GM12878 (cell line): Measurements from ENCODE around the gene PHRF1. TPM values are rescaled to one million over a fixed set of nuclear protein-coding genes. Genes with fewer than 3 reads are reported as not detected.

Experiments used
- ATF7 ChIP-seq: fragments of 450-650 bp; IDR thresholded peaks from 2 replicates; pipeline ENCODE4 v1.6.1; 2016; ENCODE audit warnings: low read depth, mild to moderate bottlenecking
- BACH1 ChIP-seq: fragments of 450-650 bp; IDR thresholded peaks from 2 replicates; pipeline ENCODE4 v1.6.1; 2017; ENCODE audit warnings: mild to moderate bottlenecking, borderline replicate concordance
- CBFB ChIP-seq: IDR thresholded peaks from 2 replicates; pipeline ENCODE4 v1.6.1; 2016; ENCODE audit warnings: antibody characterized with exemption, low read depth
- CBX5 ChIP-seq: sonication (generic); IDR thresholded peaks from 2 replicates; pipeline ENCODE4 v1.6.1; 2016; ENCODE audit warnings: low read depth, moderate library complexity, mild to moderate bottlenecking, inconsistent platforms
- CHD4 ChIP-seq: fragments of 200-600 bp; sonication (generic); IDR thresholded peaks from 2 replicates; pipeline ENCODE4 v1.6.1; 2016; ENCODE audit warnings: mild to moderate bottlenecking
- EED ChIP-seq: sonication (generic); IDR thresholded peaks from 2 replicates; pipeline ENCODE4 v1.6.1; 2016; ENCODE audit warnings: antibody characterized with exemption, low read depth
- EZH2 ChIP-seq: IDR thresholded peaks from 2 replicates; pipeline ENCODE4 v1.6.1; 2012; ENCODE audit warnings: low read depth, mild to moderate bottlenecking, control low read depth, inconsistent platforms, low read length, borderline replicate concordance; ENCODE audit not compliant: control insufficient read depth
- FOS ChIP-seq: IDR thresholded peaks from 3 replicates; pipeline ENCODE4 v1.6.1; 2011; ENCODE audit warnings: borderline replicate concordance; ENCODE audit not compliant: insufficient read length; ENCODE audit errors: extremely low read depth
- FOXK2 ChIP-seq: fragments of 450-650 bp; IDR thresholded peaks from 2 replicates; pipeline ENCODE4 v1.6.1; 2017; ENCODE audit warnings: mild to moderate bottlenecking, moderate library complexity
- HDAC6 ChIP-seq: fragments of 200-600 bp; sonication (generic); IDR thresholded peaks from one replicate; pipeline ENCODE4 v1.8.0; 2017; ENCODE audit warnings: antibody characterized with exemption; ENCODE audit not compliant: unreplicated experiment
- JUND ChIP-seq: IDR thresholded peaks from 2 replicates; pipeline ENCODE4 v1.6.1; 2012; ENCODE audit warnings: low read depth, mild to moderate bottlenecking, low read length, improper control_type of control experiment, moderate library complexity
- MLLT1 ChIP-seq: fragments of 450-650 bp; IDR thresholded peaks from 2 replicates; pipeline ENCODE4 v1.6.1; 2016; ENCODE audit warnings: mild to moderate bottlenecking
- MTA2 ChIP-seq: fragments of 450-650 bp; IDR thresholded peaks from 2 replicates; pipeline ENCODE4 v1.6.1; 2016; ENCODE audit warnings: low read depth, mild to moderate bottlenecking, moderate library complexity
- NRF1 ChIP-seq: conservative IDR thresholded peaks from 2 replicates; pipeline ENCODE4 v1.6.1; 2011; ENCODE audit warnings: mild to moderate bottlenecking, low read depth, low read length, improper control_type of control experiment
- PKNOX1 ChIP-seq: fragments of 450-650 bp; IDR thresholded peaks from 2 replicates; pipeline ENCODE4 v1.6.1; 2016; ENCODE audit warnings: mild to moderate bottlenecking
- POLR2A ChIP-seq: IDR thresholded peaks from 2 replicates; pipeline ENCODE4 v1.6.1; 2011; ENCODE audit warnings: low read depth, mild to moderate bottlenecking, low read length
- RCOR1 ChIP-seq: conservative IDR thresholded peaks from 2 replicates; pipeline ENCODE4 v1.6.1; 2012; ENCODE audit warnings: low read depth, low read length, improper control_type of control experiment
- REST ChIP-seq: IDR thresholded peaks from 2 replicates; pipeline ENCODE4 v1.6.1; 2012; ENCODE audit warnings: mild to moderate bottlenecking, low read depth, low read length
- SIX5 ChIP-seq: IDR thresholded peaks from 2 replicates; pipeline ENCODE4 v1.6.1; 2011; ENCODE audit warnings: mild to moderate bottlenecking, low read depth, low read length, moderate library complexity; ENCODE audit not compliant: severe bottlenecking
- SMARCA5 ChIP-seq: fragments of 450-650 bp; IDR thresholded peaks from 2 replicates; pipeline ENCODE4 v1.6.1; 2017; ENCODE audit warnings: mild to moderate bottlenecking
- WRNIP1 ChIP-seq: IDR thresholded peaks from 2 replicates; pipeline ENCODE4 v1.6.1; 2011; ENCODE audit warnings: low read depth, low read length, improper control_type of control experiment, borderline replicate concordance
- polyA plus RNA-seq, 11 experiments: library from polyadenylated mRNA; depleted of rRNA in 4 of 11; unstranded in 6 of 11; stranded (reverse) in 5 of 11; fragments of >200 nt; fragmentation: Nextera tagmentation in 4 of 11; fragmentation: Illumina TruSeq in 1 of 11; extraction: Ambion mirVana in 4 of 11; extraction: Trizol in 1 of 11; gene quantifications; 1 replicate in 1 of 11; 2 replicates in 10 of 11; pipeline versions ENCODE4 v1.2.1 to v1.2.3, GENCODE V29; 2011 to 2016; ENCODE audit warnings: inconsistent platforms in 2 of 11, missing spikeins in 2 of 11, low read depth in 1 of 11
- total RNA-seq, 4 experiments: library from RNA; depleted of rRNA in 3 of 4; stranded (reverse); fragments of >200 nt in 3 of 4; fragmentation: Illumina TruSeq in 1 of 4; extraction: Trizol in 1 of 4; gene quantifications; 2 replicates each; pipeline versions ENCODE4 v1.2.1 to v1.2.3, GENCODE V29; 2013 to 2021
- TF ChIP-seq, protein P1 (sequence below): fragments of 450-650 bp; IDR thresholded peaks from 2 replicates; pipeline ENCODE4 v1.6.1; 2017; ENCODE audit warnings: mild to moderate bottlenecking, low read depth, inconsistent platforms; ENCODE audit not compliant: poor library complexity, severe bottlenecking

The PHRF1 gene
- total and polyA plus RNA-seq, 10 of the 15 experiments (the other 5 are each of a cell fraction or from before 2014, with no cell fraction given) = 0.13 to 43.5 (median 15.1) TPM

DNA sequence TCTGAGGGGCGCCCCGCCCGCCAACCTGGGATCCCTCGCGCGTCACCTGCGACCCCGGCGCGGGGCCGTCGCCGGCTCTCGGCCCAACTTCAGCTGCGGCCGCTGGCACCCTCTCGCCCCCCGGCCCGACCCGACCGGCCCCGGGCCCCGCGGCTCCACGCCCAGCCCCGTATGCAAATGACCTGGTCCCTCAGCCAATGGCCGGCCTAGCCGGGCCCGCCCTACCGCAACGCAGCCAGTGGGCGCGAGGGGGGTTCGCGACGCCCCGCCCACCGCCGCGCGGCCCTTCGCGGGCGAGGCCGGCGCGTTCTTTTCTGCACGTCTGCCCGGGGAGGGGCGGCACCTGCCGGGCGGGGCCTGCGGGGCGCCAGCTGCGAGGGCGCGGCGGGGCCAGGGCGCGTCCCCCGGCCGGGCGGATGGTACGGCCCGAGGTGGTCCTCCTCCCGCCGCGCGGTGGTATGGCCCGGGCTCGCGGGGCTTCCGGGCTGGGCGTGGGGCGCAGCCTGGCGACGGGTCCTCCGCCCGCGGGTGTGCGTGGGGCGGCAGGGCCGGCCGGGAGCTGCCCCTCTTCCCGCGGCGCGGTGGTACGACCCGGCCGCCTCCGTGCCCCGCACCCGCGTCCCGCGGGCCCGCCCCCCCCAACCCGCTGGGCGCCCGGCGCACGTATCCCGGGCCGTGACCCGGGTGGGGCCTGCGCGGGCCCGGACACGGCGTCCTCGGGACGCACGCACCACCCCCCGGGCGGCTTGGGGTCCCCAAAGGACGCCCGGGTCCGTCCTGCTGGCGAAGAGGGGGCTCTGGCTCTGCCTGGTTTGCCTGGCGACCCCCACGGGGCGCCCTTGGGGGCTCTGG, 7.7 kb upstream of the PHRF1 start (continued):
- TF ChIP-seq POLR2A (peak; percentile 81), CBFB (no peak), JUND (peak; percentile 99), EED (no peak), MLLT1 (no peak), WRNIP1 (no peak), ATF7 (no peak), RCOR1 (no peak; the same call in 1 of the 2 replicates), SIX5 (no peak), BACH1 (peak; percentile 98), FOXK2 (0 out of 2 replicates have a peak, but pooled peaks have one; percentile 31), SMARCA5 (peak; percentile 59; the same call in 1 of the 2 replicates), PKNOX1 (no peak), CBX5 (no peak), CHD4 (no peak), FOS (peak; percentile 34), EZH2 (no peak), NRF1 (no peak), REST (no peak), MTA2 (no peak), HDAC6 (no peak)
- TF ChIP-seq, protein P1, sequence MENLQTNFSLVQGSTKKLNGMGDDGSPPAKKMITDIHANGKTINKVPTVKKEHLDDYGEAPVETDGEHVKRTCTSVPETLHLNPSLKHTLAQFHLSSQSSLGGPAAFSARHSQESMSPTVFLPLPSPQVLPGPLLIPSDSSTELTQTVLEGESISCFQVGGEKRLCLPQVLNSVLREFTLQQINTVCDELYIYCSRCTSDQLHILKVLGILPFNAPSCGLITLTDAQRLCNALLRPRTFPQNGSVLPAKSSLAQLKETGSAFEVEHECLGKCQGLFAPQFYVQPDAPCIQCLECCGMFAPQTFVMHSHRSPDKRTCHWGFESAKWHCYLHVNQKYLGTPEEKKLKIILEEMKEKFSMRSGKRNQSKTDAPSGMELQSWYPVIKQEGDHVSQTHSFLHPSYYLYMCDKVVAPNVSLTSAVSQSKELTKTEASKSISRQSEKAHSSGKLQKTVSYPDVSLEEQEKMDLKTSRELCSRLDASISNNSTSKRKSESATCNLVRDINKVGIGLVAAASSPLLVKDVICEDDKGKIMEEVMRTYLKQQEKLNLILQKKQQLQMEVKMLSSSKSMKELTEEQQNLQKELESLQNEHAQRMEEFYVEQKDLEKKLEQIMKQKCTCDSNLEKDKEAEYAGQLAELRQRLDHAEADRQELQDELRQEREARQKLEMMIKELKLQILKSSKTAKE = no peak
